ENCODE data around the gene WDR31. TPM values are rescaled to one million over a fixed set of nuclear protein-coding genes. Genes with fewer than 3 reads are reported as not detected.

Gene WDR31
- total RNA-seq, 1 donor from 2014 or later = 1.7 TPM

GRCh38 chr9:113309204-113309813, 30.8 kb downstream of the WDR31 start:
- Mint-ChIP-seq H3K27me3 (ENCODE audit: low read depth) (no peaks in the 10 kb centered on the region), H3K4me3 (ENCODE audit: unreplicated experiment) (no peak overlapping the region), H3K36me3 (ENCODE audit: low read depth) (no peaks in the 10 kb centered on the region), H3K4me1 (ENCODE audit: low read depth) (no peaks in the 10 kb centered on the region), H3K27ac (ENCODE audit: unreplicated experiment) (no peak overlapping the region), H3K9me3 (ENCODE audit: low read depth) (no peaks in the 10 kb centered on the region)
- TF ChIP-seq, protein P1, sequence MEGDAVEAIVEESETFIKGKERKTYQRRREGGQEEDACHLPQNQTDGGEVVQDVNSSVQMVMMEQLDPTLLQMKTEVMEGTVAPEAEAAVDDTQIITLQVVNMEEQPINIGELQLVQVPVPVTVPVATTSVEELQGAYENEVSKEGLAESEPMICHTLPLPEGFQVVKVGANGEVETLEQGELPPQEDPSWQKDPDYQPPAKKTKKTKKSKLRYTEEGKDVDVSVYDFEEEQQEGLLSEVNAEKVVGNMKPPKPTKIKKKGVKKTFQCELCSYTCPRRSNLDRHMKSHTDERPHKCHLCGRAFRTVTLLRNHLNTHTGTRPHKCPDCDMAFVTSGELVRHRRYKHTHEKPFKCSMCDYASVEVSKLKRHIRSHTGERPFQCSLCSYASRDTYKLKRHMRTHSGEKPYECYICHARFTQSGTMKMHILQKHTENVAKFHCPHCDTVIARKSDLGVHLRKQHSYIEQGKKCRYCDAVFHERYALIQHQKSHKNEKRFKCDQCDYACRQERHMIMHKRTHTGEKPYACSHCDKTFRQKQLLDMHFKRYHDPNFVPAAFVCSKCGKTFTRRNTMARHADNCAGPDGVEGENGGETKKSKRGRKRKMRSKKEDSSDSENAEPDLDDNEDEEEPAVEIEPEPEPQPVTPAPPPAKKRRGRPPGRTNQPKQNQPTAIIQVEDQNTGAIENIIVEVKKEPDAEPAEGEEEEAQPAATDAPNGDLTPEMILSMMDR (IDR thresholded peaks at IDR 0.05) = peak; percentile 89
- no peak for DNase-seq (ENCODE audit: low spot score)

DNA sequence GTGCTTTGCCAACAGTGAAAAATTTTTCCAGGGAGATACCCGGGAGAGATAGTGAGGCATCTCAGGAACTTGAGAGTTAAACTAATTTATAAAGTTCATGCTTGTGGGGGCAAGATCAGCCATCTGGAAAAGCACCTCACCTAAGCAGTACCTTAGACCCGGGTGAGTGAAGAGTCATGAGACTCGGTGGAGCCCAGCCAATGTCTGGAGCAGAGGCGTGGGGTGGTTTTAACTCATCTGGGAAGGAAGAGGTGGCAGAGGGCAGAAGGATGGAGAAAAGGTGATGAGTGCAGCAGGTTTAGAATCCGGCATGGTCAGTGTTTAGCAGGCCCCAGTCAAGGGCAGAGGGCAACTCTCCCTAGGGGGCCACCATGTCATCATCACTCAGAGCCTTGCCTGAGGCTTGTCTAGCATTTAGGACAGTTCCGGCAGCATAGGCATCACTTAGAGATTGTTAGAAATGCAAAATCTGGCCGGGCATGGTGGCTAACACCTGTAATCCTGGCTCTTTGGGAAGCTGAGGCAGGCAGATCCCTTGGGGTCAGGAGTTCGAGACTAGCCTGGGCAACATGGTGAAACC, 32.6 kb downstream of the WDR31 start:
- Mint-ChIP-seq H3K27ac (ENCODE audit: unreplicated experiment) (no peak overlapping the region), H3K27me3 (ENCODE audit: low read depth) (peaks cover 6% of the 10 kb centered on the region), H3K4me1 (ENCODE audit: low read depth) (no peaks in the 10 kb centered on the region), H3K9me3 (ENCODE audit: low read depth) (no peaks in the 10 kb centered on the region), H3K4me3 (ENCODE audit: unreplicated experiment) (no peak overlapping the region), H3K36me3 (ENCODE audit: low read depth) (no peaks in the 10 kb centered on the region)
- no peak for DNase-seq (ENCODE audit: low spot score)
- TF ChIP-seq, protein P1 (IDR thresholded peaks at IDR 0.05) = no peak

DNA sequence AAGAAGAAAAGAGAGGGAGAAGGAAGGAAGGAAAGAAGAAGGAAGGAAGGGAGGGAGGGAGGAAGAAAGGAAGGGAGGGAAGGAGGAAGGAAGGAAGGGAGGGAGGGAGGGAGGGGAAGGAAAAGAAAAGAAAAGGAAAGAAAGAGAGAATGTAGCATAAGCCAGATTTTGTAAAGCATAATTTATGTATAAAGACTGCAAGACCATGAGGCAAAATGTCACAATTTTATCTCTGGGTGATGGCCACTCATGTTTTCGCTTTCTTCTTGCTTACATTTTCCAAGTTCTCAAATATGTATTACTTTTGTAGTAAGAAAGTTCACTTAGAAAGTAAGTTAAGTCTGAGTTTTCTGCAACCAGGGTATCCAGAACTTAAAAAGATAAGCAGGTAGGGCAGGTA, 33.5 kb downstream of the WDR31 start:
- TF ChIP-seq, protein P1 (IDR thresholded peaks at IDR 0.05) = no peak
- no peaks in the 10 kb centered on the region for H3K36me3 Mint-ChIP-seq (ENCODE audit: low read depth)
- peaks cover 12% of the 10 kb centered on the region for H3K27me3 Mint-ChIP-seq (ENCODE audit: low read depth)
- DNase-seq (ENCODE audit: low spot score) = no peak
- no peaks in the 10 kb centered on the region for H3K9me3 Mint-ChIP-seq (ENCODE audit: low read depth)
- H3K4me3 Mint-ChIP-seq (ENCODE audit: unreplicated experiment) = no peak overlapping the region
- H3K27ac Mint-ChIP-seq (ENCODE audit: unreplicated experiment) = no peak overlapping the region
- H3K4me1 Mint-ChIP-seq (ENCODE audit: low read depth) = no peaks in the 10 kb centered on the region

GRCh38 chr9:113302792-113303418, 37.2 kb downstream of the WDR31 start, which contains the start of gene RNF183:
RNF183 (minus strand) TSS chr9:113303376; CDS start chr9:113298184, 5,192 bp downstream.
- no peaks in the 10 kb centered on the region for H3K9me3 Mint-ChIP-seq (ENCODE audit: low read depth)
- H3K27ac Mint-ChIP-seq (ENCODE audit: unreplicated experiment) = no peak within 1 kb of the TSS
- no peak for DNase-seq (ENCODE audit: low spot score)
- TF ChIP-seq, protein P1 (IDR thresholded peaks at IDR 0.05) = no peak
- H3K4me3 Mint-ChIP-seq (ENCODE audit: unreplicated experiment) = no peak within 1 kb of the TSS
- no peaks in the 10 kb centered on the region for H3K4me1 Mint-ChIP-seq (ENCODE audit: low read depth)
- H3K36me3 Mint-ChIP-seq (ENCODE audit: low read depth) = no peaks in the 10 kb centered on the region
- peaks cover 12% of the 10 kb centered on the region for H3K27me3 Mint-ChIP-seq (ENCODE audit: low read depth)

DNA sequence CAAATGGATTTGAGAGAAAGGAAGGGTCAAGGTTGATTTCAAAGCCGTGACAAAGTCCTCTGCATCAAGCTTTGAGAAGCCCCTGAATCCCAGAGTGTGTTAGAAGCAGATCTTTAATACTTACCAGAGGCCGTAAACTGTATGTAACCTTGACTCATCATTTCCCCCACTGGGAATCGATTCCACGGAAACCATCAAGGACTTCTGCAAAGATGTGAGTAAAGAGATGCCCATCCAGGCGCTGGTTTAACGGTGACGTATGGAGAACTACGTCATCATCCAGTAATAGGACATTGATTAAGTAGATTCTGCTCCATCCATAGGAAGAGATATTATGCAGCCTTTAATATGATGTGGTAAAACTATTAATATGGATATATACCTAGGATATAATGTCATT, 38.5 kb downstream of the WDR31 start:
- H3K4me3 Mint-ChIP-seq (ENCODE audit: unreplicated experiment) = no peak overlapping the region
- no peak for DNase-seq (ENCODE audit: low spot score)
- no peaks in the 10 kb centered on the region for H3K4me1 Mint-ChIP-seq (ENCODE audit: low read depth)
- H3K27ac Mint-ChIP-seq (ENCODE audit: unreplicated experiment) = no peak overlapping the region
- H3K27me3 Mint-ChIP-seq (ENCODE audit: low read depth) = peaks cover 12% of the 10 kb centered on the region
- TF ChIP-seq, protein P1 (IDR thresholded peaks at IDR 0.05) = no peak
- H3K9me3 Mint-ChIP-seq (ENCODE audit: low read depth) = no peaks in the 10 kb centered on the region
- no peaks in the 10 kb centered on the region for H3K36me3 Mint-ChIP-seq (ENCODE audit: low read depth)

Measured in chondrocyte (in vitro differentiated cells).